Activated CD4-positive, alpha-beta T cell treated with anti-CD3 and anti-CD28 coated beads for 24 hours (primary cell): ENCODE measurements around the gene LRFN3.
"Not testable (repeated sequence)": the region's sequence is repeated elsewhere in the genome, so short reads cannot be mapped to it uniquely, and the experiment has no call there.

Source experiments
- DNase-seq, 2 donors: peaks; one replicate each; pipeline ENCODE4 v3.0.0-alpha.2; 2020; ENCODE audit warnings: low read depth in 2 of 2

The LRFN3 gene

GRCh38 chr19:35939307-35940077, 3.3 kb downstream of the LRFN3 start:
- DNase-seq = no peak

- DNase-seq = no peak
Observed at GRCh38 chr19:35940078-35940775, 4.1 kb downstream of the LRFN3 start.

- no peak for DNase-seq
Observed at GRCh38 chr19:35940839-35941238, 4.7 kb downstream of the LRFN3 start.

GRCh38 chr19:35942235-35942634, 6.1 kb downstream of the LRFN3 start:
- DNase-seq = no peak

- DNase-seq = no peak
Observed at GRCh38 chr19:35943321-35944301, 7.4 kb downstream of the LRFN3 start.

GRCh38 chr19:35944556-35944955, 8.4 kb downstream of the LRFN3 start:
- DNase-seq = no peak

GRCh38 chr19:35945121-35945790, 9.1 kb downstream of the LRFN3 start:
- no peak for DNase-seq

GRCh38 chr19:35946203-35946602, 10.0 kb downstream of the LRFN3 start:
- no peak for DNase-seq

GRCh38 chr19:35949131-35949530, 13.0 kb downstream of the LRFN3 start:
- DNase-seq = no peak

GRCh38 chr19:35955881-35956634, 19.9 kb downstream of the LRFN3 start:
- no peak for DNase-seq

GRCh38 chr19:35957411-35957810, 21.2 kb downstream of the LRFN3 start:
- not testable (repeated sequence) for DNase-seq

- no peak for DNase-seq
Observed at GRCh38 chr19:35958660-35959039, 22.5 kb downstream of the LRFN3 start.

GRCh38 chr19:35959040-35959967, 23.1 kb downstream of the LRFN3 start:
- DNase-seq = peak; percentile 47 to 61

- no peak for DNase-seq
Observed at GRCh38 chr19:35959968-35960320, 23.8 kb downstream of the LRFN3 start.

- DNase-seq = no peak
Observed at GRCh38 chr19:35960432-35960972, 24.3 kb downstream of the LRFN3 start.

GRCh38 chr19:35963514-35963913, 27.3 kb downstream of the LRFN3 start:
- DNase-seq = peak in 1 of 2 donors; percentile 34

- no peak for DNase-seq
Observed at GRCh38 chr19:35966771-35967170, 30.6 kb downstream of the LRFN3 start.

- DNase-seq = no peak
Observed at GRCh38 chr19:35973487-35973886, 37.3 kb downstream of the LRFN3 start.

- DNase-seq = no peak
Observed at GRCh38 chr19:35975608-35976214, 39.5 kb downstream of the LRFN3 start.
